OCI-LY7 (cell line): ENCODE measurements around the gene SLC16A10. TPM values are rescaled to one million over a fixed set of nuclear protein-coding genes. Genes with fewer than 3 reads are reported as not detected.

Experiments
- small RNA-seq: library from RNA; depleted of rRNA; stranded (forward); fragments of <200 nt; gene quantifications from one replicate; pipeline ENCODE3, GENCODE V24; 2014
- total RNA-seq, 2 experiments: library from RNA; depleted of rRNA in 1 of 2; stranded (reverse); fragments of >200 nt in 1 of 2; shearing (Covaris generic) in 1 of 2; gene quantifications; 2 replicates each; pipeline ENCODE4 v1.2.3, GENCODE V29; 2014 to 2022

The SLC16A10 gene
- total RNA-seq, 2 experiments from 2014 or later: not detected

Small RNA genes within 50 kb of the gene (small RNA-seq; reads per million reads assigned to genes)
- gene RNU6-960P: not detected

Other genes starting within 250 kb of the SLC16A10 start
- 64.2 and 74.3 TPM in 2 replicates for gene AMD1, start 212.7 kb upstream of the SLC16A10 start, total RNA-seq (2014; rRNA removed; shearing (Covaris generic))
- 76.9 and 90.0 TPM in 2 replicates for gene AMD1, start 212.7 kb upstream of the SLC16A10 start, total RNA-seq (2022)
- 29.7 and 56.8 TPM in 2 replicates for gene GTF3C6, start 128.8 kb upstream of the SLC16A10 start, total RNA-seq (2014; rRNA removed; shearing (Covaris generic))
- gene GTF3C6, start 128.8 kb upstream of the SLC16A10 start, total RNA-seq (2022): 63.4 and 71.0 TPM in 2 replicates
- gene RPF2, start 105.5 kb upstream of the SLC16A10 start, total RNA-seq (2014; rRNA removed; shearing (Covaris generic)): 26.0 and 27.1 TPM in 2 replicates
- gene RPF2, start 105.5 kb upstream of the SLC16A10 start, total RNA-seq (2022): 32.9 and 40.1 TPM in 2 replicates